ENCODE measurements around the gene MSRB1. TPM values are rescaled to one million over a fixed set of nuclear protein-coding genes. Genes with fewer than 3 reads are reported as not detected.
"Not testable (repeated sequence)": the region's sequence is repeated elsewhere in the genome, so short reads cannot be mapped to it uniquely, and the experiment has no call there.

MSRB1 gene
- polyA plus RNA-seq, 3 donors, result 63.0 to 70.1 (median 65.2) TPM

GRCh38 chr16:1941162-1942046 lies 1.6 kb downstream of the MSRB1 start:
- no peak for DNase-seq (ENCODE audit: low read depth in 3 of 3, low spot score in 2 of 3)

DNA sequence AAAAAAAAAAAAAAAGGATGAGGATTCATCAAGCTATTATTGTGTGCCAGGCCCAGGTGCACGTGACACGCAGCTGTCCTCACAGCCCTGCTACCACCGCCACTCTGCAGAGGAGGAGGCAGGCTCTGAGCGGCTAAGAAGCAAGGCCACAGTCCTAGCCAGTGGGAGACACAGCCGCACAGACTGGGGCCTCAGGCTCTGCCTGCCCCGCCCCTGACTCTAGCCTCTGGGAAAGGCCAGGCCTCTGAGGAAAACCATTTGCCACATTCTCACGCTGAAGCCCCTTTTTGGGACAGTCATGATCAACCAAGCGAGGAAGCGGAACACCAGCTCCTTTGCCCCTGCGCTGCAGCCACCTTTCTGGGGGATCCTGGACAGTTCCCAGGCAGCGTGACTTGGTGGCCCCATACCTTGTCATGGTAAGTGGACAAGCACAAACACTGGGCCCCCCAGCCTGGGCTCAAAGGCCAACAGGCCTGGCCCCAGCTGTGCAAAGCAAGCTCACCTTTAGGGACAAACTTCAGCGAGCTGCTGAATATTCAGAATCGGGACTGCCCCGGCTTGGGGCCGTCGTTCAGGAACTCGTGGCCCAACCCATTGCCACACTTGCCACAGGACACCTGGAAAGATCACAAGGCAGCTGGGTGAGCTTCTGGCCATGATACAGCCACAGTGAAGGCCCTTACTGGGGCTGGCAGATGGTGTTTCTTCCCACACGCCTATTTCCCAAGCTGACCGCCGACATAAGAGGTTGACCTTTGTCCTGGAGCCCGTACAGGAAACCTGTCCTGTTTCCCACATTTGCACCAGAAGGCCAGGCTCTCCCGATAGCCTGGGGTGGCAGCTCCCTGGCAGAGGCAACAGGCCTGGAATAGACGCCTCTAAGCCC lies 2.5 kb downstream of the MSRB1 start:
- no peak for DNase-seq (ENCODE audit: low read depth in 3 of 3, low spot score in 2 of 3)

GRCh38 chr16:1939833-1940232 lies 3.2 kb downstream of the MSRB1 start:
- not testable (repeated sequence) for DNase-seq (ENCODE audit: low read depth in 3 of 3, low spot score in 2 of 3)

DNA sequence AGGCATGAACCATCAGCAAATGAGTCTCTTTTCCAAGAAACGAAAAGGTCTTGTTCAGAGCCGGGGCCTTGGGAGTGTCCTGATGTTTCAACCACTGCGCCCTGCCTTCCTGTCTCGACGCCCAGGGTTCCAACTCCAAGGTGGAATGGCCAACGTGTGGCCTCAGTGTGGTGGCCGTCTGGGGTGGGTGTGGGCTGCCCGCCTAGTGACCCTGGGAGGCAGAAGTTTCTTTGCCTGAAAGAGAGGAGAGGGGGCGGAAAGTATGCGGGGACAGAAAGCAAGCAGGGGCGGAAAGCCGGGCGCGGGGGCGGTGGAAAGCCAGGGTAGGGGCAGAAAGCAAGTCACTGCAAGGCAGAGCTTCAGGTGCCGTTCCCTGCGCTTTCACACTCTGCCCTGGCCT lies 4.1 kb downstream of the MSRB1 start:
- no peak for DNase-seq (ENCODE audit: low read depth in 3 of 3, low spot score in 2 of 3)

DNA sequence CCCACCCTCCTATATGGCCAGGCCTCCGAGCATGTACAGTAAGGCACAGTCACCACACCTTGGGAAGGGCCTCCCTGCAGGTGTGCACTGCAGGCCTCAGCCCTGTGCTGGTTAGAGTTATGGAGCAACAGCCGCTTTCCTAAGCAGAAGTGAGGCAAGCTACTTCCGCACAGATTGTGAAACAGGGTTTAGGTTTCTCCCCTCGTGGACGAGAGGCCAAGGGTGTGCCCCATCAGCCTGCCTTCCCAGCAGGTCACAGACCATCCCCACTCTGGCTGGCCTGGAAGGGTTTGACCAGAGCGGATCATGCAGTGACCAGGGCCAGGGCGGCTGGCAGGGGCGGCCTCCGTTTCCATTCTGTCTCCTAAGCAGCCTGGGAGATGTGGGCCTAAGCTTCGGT lies 4.7 kb downstream of the MSRB1 start:
- DNase-seq (ENCODE audit: low read depth in 3 of 3, low spot score in 2 of 3), result no peak

DNA sequence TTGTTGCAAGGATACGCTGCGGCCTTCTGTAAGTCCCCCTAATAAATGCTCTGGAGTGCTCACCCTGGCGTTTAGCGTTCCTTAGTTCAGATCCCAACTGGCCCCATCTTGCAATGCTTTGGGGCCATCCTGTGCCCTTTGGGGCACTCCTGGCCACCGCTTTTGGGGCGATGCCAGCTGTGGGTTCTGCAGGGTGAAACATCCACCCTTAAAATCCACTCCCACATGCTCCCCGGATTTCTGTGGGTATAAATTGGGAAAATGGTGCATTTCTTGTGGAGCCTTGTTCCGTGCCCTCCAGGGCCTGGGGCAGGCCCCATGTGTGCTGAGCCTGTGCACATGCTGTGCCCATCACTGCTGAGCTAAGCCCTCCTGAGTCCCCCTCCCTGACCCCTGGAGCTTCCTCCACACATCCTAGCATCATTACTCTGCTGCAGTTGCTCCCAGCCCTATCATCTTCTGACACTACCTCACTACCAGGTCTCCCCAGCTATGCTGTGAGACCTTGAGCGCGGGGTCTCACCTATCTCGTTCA lies 6.0 kb downstream of the MSRB1 start:
- DNase-seq (ENCODE audit: low read depth in 3 of 3, low spot score in 2 of 3), result no peak

- no peak for DNase-seq (ENCODE audit: low read depth in 3 of 3, low spot score in 2 of 3)
Measured at GRCh38 chr16:1933097-1933661, 9.8 kb downstream of the MSRB1 start.

DNA sequence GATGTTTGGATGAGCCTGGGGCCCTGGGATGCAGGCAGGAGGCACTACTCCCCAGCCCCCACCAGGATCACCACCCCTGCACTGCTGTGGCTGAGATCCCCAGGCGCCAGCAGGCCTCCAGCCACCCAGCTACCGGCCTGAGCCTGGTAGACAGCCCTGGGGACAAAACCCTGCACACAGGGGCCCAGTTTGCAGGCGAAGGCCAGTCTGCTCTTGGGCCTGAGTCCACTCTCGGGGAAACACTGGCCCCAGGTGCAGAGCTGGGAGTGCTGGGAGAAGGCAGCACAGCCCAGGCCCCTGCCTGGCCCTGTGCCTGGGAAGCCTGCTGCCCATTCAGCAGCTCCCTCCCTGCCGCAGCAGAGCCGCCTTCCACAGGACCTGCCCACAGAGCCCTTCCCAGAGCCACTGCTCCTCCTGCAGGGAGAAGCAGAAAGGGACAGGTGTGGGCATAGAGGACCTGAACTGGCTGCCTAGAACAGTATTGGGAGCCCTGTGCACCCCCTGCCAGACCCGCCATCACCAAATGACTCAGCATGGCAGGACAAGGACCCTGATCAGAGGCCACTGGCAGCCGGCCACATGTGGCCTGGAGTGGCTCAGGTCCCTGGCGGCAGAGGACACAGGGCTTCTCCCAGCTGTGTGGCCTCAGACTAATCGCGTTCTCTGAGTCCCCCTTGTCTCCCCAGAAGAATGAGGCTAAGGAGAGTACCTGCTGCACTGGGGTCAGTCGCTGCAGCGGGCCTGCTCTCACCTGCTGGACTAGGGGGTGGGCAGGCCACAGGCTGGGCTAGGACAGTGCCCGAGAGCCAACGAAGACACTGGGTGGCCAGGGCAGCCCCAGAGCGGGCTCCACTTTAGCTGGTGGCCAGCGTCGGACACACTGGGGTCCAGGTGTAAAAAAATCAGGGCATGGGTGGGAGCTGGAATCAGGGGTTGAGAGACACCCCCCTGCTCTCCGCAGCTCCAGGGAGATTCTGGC lies 10.7 kb downstream of the MSRB1 start:
- DNase-seq (ENCODE audit: low read depth in 3 of 3, low spot score in 2 of 3), result no peak

GRCh38 chr16:1930338-1930720 lies 12.7 kb downstream of the MSRB1 start:
- DNase-seq (ENCODE audit: low read depth in 3 of 3, low spot score in 2 of 3), result no peak

DNA sequence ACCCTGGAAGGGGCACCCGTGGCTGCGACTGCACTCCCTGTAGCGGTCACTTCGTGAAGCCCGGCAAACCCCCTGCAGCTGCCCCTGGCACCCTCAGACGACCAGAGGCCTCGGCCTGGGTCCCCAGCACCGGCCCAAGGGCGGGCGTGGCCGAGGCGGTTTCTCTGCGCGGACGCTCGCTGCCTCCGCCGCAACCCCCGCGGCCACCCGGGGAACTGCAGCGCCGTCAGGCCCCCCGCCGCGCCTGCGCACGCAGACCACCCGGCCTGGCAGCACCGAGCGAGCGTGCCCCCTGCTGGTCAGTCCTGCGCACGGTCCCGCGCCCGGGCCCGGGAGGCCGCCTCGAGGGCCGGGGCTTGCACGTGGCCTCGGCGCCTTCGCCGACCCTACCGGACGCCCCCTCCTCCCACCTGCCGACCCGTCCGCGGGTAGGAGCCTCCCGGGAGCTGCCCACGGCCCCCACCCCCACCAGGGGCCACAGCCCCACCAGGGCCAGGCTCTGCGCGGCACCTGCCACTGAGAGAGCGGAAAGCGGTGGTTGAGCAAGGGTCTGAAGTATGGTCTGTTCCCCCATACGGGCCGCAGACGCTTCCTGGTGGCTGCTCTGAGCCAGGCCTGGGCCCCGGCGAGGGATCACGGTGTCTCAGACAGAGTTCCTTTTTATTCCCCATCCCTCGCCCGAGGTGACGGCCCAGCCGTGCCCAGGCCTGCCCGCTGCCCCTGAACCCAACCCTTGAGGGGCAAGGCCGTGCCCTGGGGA lies 13.2 kb downstream of the MSRB1 start:
- peak; percentile 53 to 69 (median 66) for DNase-seq (ENCODE audit: low read depth in 3 of 3, low spot score in 2 of 3)

DNA sequence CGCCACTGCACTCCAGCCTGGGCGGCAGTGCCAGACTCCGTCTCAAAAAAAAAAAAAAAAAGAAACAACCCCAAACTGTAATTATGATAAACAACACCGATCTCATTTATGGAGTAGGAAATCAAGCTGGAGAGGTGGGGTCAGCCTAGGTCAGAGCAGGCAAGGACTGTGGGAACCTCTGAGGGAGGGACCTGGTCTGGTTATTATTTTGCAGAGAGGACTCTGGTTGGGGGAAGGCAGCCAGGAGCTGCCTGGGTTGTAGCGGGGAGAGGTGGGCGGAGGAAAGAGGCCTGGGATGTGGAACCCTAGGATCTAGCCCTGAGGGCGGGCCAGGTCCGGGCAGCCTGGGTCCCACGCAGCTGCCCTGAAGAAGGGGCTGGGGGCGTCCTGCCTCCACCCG lies 13.9 kb downstream of the MSRB1 start:
- DNase-seq (ENCODE audit: low read depth in 3 of 3, low spot score in 2 of 3), result no peak

DNA sequence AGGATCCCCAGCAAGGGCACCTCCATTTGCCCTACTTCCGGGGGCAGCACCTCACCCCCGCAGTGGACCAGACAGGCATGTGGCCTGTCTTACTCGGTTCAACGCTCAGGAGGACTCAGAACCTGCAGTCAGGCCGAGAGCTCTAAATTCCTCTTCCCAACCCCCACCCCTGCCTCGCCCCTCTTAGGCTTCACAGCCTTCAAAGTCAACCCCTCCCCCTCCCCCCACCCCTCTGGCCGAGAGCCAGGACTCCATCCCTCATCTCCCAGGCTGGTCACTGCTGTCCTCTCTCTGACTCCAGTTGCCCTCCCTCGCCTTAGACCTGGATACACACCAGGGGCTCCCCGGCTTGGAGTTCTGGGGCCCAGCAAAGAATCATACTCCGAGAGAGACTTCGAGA lies 16.7 kb downstream of the MSRB1 start:
- DNase-seq (ENCODE audit: low read depth in 3 of 3, low spot score in 2 of 3), result no peak

DNA sequence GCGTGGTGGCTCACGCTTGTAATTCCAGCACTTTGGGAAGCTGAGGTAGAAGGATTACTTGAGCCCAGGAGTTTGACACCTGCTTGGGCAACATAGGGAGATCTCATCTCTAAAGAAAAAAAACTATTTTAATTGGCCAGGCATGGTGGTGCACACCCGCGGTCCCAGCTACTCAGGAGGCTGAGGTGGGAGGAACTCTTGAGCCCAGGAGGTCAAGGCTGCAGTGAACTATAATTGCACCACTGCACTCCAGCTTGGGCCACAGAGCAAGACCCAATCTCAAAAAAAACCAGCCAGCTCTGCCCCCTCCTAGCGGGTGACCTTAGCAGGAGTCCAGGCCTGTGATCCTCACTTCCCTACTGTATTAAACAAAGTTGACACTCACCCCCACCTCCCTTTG lies 18.9 kb downstream of the MSRB1 start:
- no peak for DNase-seq (ENCODE audit: low read depth in 3 of 3, low spot score in 2 of 3)

DNA sequence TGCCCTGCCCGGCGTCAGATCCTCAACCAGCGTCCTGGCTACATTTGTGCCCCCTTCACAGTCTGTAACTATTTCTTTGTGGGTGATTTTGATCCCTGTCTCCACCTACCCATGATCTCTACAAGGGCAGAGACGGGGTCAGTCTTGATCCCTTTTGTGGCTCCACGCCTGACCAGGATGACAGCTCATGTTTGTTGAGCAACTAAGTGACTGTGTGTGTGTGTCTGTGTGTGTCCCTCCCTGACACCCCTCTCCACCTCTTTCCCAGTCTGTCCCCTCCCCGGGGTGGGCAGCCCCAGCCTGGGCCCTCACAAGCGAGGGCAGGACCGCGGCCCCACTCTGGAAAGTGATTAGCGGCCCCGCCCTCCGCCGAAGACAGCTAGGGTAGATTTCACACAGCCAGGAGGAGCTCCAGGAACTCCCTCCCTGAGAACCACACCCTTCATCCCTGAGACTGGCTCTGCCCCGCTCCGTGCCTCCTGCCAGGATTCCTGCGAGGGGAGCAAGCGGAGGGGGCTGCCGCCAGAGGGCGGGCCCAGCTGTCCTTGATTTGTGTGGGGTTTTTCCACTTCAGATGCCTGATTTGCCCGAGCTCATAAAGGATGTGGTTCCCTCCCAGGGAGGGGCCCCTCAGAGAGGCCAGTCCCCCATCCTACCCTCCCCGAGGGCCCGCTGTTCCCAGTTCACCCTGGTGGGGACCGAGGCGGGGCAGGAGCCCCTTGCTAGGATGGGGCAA lies 19.5 kb downstream of the MSRB1 start:
- no peak for DNase-seq (ENCODE audit: low read depth in 3 of 3, low spot score in 2 of 3)

DNA sequence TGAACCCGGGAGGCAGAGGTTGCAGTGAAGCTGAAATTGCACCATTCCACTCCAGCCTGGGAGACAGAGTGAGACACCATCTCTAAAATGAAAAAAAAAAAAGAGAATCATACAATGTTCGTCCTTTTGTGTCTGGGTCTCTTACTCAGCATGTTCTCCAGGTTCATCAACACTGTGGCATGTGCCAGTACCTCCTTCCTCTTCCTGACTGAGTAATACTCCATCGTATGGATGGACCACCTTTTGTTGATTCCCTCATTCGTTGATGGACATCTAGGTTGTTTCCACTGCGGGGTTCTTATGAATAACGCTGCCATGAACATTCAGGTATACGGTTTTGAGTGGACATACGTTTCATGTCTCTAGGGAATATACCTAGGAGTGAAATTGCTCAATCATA lies 20.6 kb downstream of the MSRB1 start:
- DNase-seq (ENCODE audit: low read depth in 3 of 3, low spot score in 2 of 3), result no peak

GRCh38 chr16:1920727-1921171 lies 22.2 kb downstream of the MSRB1 start:
- no peak for DNase-seq (ENCODE audit: low read depth in 3 of 3, low spot score in 2 of 3)

DNA sequence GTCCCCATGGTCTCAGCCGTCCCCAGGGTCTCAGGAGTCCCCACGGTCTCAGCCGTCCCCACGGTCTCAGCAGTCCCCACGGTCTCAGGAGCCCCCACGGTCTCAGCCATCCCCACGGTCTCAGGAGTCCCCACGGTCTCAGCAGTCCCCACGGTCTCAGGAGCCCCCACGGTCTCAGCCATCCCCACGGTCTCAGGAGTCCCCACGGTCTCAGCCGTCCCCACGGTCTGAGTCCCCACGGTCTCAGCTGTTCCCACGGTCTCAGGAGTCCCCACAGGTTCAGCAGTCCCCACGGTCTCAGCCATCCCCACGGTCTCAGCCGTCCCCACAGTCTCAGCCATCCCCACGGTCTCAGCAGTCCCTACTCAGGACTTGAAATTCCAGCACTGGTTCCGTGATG lies 22.9 kb downstream of the MSRB1 start:
- DNase-seq (ENCODE audit: low read depth in 3 of 3, low spot score in 2 of 3), result not testable (repeated sequence)

GRCh38 chr16:1919327-1919998 lies 23.5 kb downstream of the MSRB1 start:
- no peak for DNase-seq (ENCODE audit: low read depth in 3 of 3, low spot score in 2 of 3)
